ENCODE data around the gene WEE2. TPM values are rescaled to one million over a fixed set of nuclear protein-coding genes. Genes with fewer than 3 reads are reported as not detected.
"Not testable (repeated sequence)": the region's sequence is repeated elsewhere in the genome, so short reads cannot be mapped to it uniquely, and the experiment has no call there.

WEE2 gene
- total RNA-seq, 2 donors from 2014 or later, result not detected

- DNase-seq (no peak), ATAC-seq (no peak)
- intact Hi-C loops (cut with DNase I, micrococcal nuclease), result no loop called here
Measured at GRCh38 chr7:141742229-141742628, 34.1 kb downstream of the WEE2 start.

GRCh38 chr7:141744131-141744530 is 36.0 kb downstream of the WEE2 start:
- intact Hi-C loops (cut with DNase I, micrococcal nuclease), result no loop called here
- no peak for DNase-seq

GRCh38 chr7:141748396-141748795 is 40.2 kb downstream of the WEE2 start:
- intact Hi-C loops (cut with DNase I, micrococcal nuclease), result no loop called here
- DNase-seq (no peak), ATAC-seq (no peak)

More at GRCh38 chr7:141744131-141744530, 36.0 kb downstream of the WEE2 start:
- no peak for ATAC-seq

GRCh38 chr7:141751904-141752303 is 43.8 kb downstream of the WEE2 start:
- ATAC-seq; DNase-seq; intact Hi-C loops (cut with DNase I, micrococcal nuclease): not testable (repeated sequence)

DNA sequence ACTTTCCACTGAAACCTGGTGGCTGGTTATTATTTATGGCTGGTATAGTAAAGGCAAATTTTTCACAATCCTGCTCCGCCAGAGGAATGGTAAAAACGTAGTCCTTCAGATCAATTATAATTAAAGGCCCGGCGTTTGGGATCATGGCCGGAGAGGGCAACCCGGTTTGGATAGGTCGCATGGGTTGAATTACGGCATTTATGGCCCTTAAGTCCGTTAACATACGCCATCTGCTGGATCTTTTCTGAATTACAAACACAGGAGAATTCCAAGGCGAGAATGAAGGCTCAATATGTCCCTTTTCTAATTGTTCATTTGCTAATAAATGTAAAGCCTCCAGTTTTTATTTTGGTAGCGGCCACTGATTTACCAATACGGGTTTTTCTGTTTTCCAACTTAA is 44.5 kb downstream of the WEE2 start:
- ATAC-seq, result no peak
- no peak for DNase-seq
- intact Hi-C loops (cut with DNase I, micrococcal nuclease), result no loop called here

DNA sequence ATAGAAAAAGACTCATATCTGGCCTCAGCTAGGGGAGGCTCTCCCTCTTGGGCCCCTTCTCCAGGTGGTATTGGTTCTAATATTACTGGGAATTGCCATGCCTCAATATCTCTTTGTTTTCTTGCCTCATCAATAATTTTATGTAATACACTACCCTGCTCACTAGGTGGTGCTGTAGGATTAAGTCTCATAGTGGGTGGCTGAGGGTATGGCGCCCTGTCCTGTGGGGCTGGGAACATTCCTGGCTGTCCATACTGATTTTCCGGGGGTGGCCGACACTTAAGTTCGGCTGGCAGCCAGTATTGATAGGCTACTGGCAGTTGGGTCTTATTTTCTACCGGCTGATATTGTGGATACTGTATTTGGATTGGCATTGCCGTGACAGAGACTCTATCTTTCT is 46.8 kb downstream of the WEE2 start:
- ATAC-seq (no peak), DNase-seq (no peak)
- intact Hi-C loops (cut with DNase I, micrococcal nuclease), result no loop called here

- intact Hi-C loops (cut with DNase I, micrococcal nuclease), result no loop called here
- no peak for DNase-seq
- ATAC-seq, result no peak
Measured at GRCh38 chr7:141763797-141764196, 55.6 kb downstream of the WEE2 start, which contains the start of gene TAS2R3. Gene TAS2R3 (plus strand): TSS chr7:141764097. CDS start chr7:141764159, 62 bp downstream.

DNA sequence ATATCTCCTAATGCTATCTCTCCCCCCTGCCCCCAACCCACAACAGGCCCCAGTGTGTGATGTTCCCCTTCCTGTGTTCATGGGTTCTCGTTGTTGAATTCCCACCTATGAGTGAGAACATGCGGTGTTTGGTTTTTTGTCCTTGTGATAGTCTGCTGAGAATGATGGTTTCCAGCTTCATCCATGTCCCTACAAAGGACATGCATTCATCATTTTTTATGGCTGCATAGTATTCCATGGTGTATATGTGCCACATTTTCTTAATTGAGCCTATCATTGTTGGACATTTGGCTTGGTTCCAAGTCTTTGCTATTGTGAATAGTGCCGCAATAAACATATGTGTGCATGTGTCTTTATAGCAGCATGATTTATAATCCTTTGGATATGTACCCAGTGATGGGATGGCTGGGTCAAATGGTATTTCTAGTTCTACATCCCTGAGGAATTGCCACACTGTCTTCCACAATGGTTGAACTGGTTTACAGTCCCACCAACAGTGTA is 62.0 kb downstream of the WEE2 start:
- intact Hi-C loops (cut with DNase I, micrococcal nuclease); DNase-seq; ATAC-seq: not testable (repeated sequence)

DNA sequence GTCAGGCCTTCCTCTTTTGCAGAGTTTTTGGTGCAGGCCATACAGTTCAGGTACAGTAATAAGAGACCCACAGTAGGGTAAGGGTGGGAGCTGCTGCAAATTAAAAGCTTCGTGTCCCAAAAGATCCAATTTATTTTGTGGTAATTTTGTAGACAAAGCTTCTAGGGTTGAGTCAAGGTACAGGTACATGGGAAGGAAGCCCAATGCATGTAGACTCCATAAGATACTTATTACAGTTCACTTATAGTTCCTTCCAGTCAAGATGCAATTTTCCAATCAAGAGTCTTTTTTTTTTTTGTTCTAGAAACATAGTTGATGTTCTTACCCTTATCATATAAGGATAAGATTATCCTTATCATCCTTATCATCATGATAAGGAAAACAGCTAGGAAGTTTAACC is 68.2 kb downstream of the WEE2 start, which contains the start of gene TAS2R4:
Gene TAS2R4, plus strand, starts transcription at position 301 of the 400 bp plus-strand sequence. CDS start 1,815 bp downstream, outside the sequence.
- intact Hi-C loops (cut with DNase I, micrococcal nuclease), result no loop called here
- DNase-seq (no peak), ATAC-seq (no peak)

Other genes starting within 250 kb of the WEE2 start
- gene AGK, start 156.9 kb upstream of the WEE2 start, total RNA-seq, result 10 to 100 TPM; 18.0 to 18.5 TPM
- gene DENND11, start 6.2 kb upstream of the WEE2 start, total RNA-seq, result 10 to 100 TPM; 31.7 to 37.6 TPM
- 10 to 100 TPM; 65.4 to 79.5 TPM for gene SSBP1, start 30.0 kb downstream of the WEE2 start, total RNA-seq
- gene TAS2R3, start 55.7 kb downstream of the WEE2 start, total RNA-seq, result 1 to 10 TPM; 1.8 to 2.1 TPM
- gene TAS2R4, start 68.3 kb downstream of the WEE2 start, total RNA-seq, result 1 to 10 TPM; 1.1 to 1.2 TPM
- 1 to 10 TPM; 1.0 to 1.8 TPM for gene TAS2R5, start 81.9 kb downstream of the WEE2 start, total RNA-seq
- gene PRSS37, start 133.1 kb downstream of the WEE2 start, total RNA-seq, result not detected
- gene OR9A4, start 208.0 kb downstream of the WEE2 start, total RNA-seq, result not detected
- gene CLEC5A, start 238.6 kb downstream of the WEE2 start, total RNA-seq, result under 1 TPM in 1 of 2 donors, not detected in 1; 0.55 TPM

Data from left colon (tissue), 2 donors.